Stimulated activated CD8-positive, alpha-beta memory T cell treated with anti-CD3 and anti-CD28 coated beads, Interleukin-4, amount 100 ng/mL, for 1 hour (primary cell): ENCODE measurements around the gene L3MBTL4.

Experiments used
- DNase-seq, 2 donors: peaks; one replicate each; pipeline ENCODE4 v3.0.0-alpha.2; 2020; ENCODE audit warnings: low read depth in 2 of 2, low spot score in 1 of 2

Gene L3MBTL4

DNA sequence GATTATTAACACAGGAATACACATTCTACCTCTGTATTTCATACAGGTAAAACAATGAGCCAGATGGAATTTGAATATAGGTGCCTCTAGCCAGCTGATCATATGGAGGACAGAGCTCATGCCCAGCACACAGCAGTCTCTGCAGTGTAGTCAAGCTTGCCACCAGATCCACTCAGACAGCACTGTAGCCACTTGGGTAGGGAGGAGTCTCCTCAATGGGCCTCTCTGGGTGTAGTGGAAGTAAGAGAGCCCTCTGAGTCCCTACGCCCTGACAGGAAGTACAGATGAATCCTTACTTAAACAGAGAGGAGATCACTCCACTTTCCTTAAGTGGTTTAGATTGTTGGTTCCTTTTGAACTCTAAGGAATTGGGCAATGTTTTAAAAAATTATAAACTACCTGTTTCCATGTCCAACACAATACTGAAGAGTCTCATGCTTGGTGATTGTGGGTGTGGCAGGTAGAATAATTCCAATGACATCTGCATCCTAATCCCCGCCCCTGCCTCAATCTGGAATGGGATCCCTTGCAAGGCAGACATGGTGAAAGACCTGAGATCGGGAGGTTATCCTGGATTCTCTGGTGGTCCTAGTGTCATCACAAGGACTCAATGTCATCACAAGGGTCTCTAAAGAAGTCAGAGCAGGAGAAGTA is 496.4 kb downstream of the L3MBTL4 start:
- DNase-seq: no peak

GRCh38 chr18:5914951-5915350 is 499.8 kb downstream of the L3MBTL4 start:
- no peak for DNase-seq

GRCh38 chr18:5914016-5914415 is 500.7 kb downstream of the L3MBTL4 start:
- no peak for DNase-seq

DNA sequence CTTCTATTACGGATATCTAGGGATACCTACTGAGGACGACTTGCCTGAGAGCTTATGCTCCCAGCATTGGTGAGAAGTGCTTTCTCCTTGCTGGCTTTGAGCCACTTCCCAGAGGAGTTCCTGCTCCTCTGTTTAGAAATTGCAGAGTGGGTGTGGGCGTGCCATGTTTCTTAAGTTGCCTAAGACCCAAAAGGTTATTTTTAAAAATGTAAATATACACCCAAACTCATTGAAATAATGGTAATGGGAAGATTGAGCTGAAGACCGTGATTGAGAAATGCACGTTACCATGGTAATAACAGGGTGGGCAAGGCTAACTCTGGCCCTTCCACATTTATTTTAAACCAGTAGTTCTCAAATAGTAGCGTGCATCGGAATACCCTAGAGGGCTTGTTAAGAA is 502.1 kb downstream of the L3MBTL4 start:
- DNase-seq: no peak

- DNase-seq: no peak
Measured at GRCh38 chr18:5909125-5909524, 505.6 kb downstream of the L3MBTL4 start.
